Breast epithelium (tissue), 4 donors: ENCODE data around the gene SYT3. TPM values are rescaled to one million over a fixed set of nuclear protein-coding genes. Genes with fewer than 3 reads are reported as not detected.

Source experiments
- DNase-seq, 2 donors: peaks; one replicate each; pipeline ENCODE4 v3.0.0-alpha.2; 2019; ENCODE audit warnings: low spot score in 2 of 2
- H3K27ac ChIP-seq, 2 donors: fragments of 200-600 bp; sonication (generic) in 1 of 2; one replicate each; pipeline ENCODE4 v1.5.1; 2016 to 2019; ENCODE audit warnings: mild to moderate bottlenecking in 1 of 2
- H3K27me3 ChIP-seq, 2 donors: fragments of 200-600 bp; sonication (generic) in 1 of 2; one replicate each; pipeline versions ENCODE4 v1.5.1 to v1.6.0; 2017 to 2019; ENCODE audit warnings: control low read depth in 1 of 2, mild to moderate bottlenecking in 1 of 2
- H3K36me3 ChIP-seq: fragments of 200-600 bp; one replicate; pipeline ENCODE4 v1.5.1; 2019
- H3K4me1 ChIP-seq, 2 donors: fragments of 200-600 bp; sonication (generic); one replicate each; pipeline ENCODE4 v1.5.1; 2016 to 2019; ENCODE audit warnings: control low read depth in 1 of 2
- H3K4me3 ChIP-seq, 3 donors: fragments of 200-600 bp; sonication (generic); 1 replicate in 2 of 3; 2 replicates in 1 of 3; pipeline ENCODE4 v1.5.1; 2016 to 2019; ENCODE audit warnings: mild to moderate bottlenecking in 3 of 3, moderate library complexity in 2 of 3
- H3K9me3 ChIP-seq, 2 donors: fragments of 200-600 bp; sonication (generic) in 1 of 2; one replicate each; pipeline ENCODE4 v1.5.1; 2016 to 2019; ENCODE audit warnings: control low read depth in 1 of 2
- POLR2A ChIP-seq: fragments of 450-650 bp; IDR thresholded peaks from one replicate; pipeline ENCODE4 v1.6.1; 2016; ENCODE audit warnings: antibody characterized with exemption, mild to moderate bottlenecking, moderate library complexity
- POLR2AphosphoS5 ChIP-seq, 3 donors: sonication (generic); formaldehyde crosslinking; IDR thresholded peaks; one replicate each; pipeline ENCODE4 v1.6.1; 2017; ENCODE audit warnings: antibody characterized with exemption in 3 of 3
- intact Hi-C: fragments of 100-400 bp; cut with DNase I; formaldehyde crosslinking; loops from one replicate; pipeline ENCODE4 v1.15.1; 2023; ENCODE audit warnings: low total_unique reads
- total RNA-seq, 3 donors: library from RNA; depleted of rRNA; stranded (reverse); fragments of >200 nt; gene quantifications; one replicate each; pipeline ENCODE4 v1.1.0, GENCODE V29; 2016
- TF ChIP-seq, protein P1 (sequence below), 3 donors: fragments of 450-650 bp; IDR thresholded peaks; one replicate each; pipeline ENCODE4 v1.5.1; 2016 to 2017; ENCODE audit warnings: antibody characterized with exemption in 3 of 3, mild to moderate bottlenecking in 3 of 3, moderate library complexity in 3 of 3

The SYT3 gene
- total RNA-seq, 3 donors from 2014 or later, result 0.33 to 1.3 TPM; not detected in 1

GRCh38 chr19:50669302-50670101 is 29.8 kb upstream of the SYT3 start:
- H3K4me3 ChIP-seq, result no peak overlapping the region
- TF ChIP-seq POLR2AphosphoS5 (IDR thresholded peaks at IDR 0.05), result no peak
- TF ChIP-seq, protein P1, sequence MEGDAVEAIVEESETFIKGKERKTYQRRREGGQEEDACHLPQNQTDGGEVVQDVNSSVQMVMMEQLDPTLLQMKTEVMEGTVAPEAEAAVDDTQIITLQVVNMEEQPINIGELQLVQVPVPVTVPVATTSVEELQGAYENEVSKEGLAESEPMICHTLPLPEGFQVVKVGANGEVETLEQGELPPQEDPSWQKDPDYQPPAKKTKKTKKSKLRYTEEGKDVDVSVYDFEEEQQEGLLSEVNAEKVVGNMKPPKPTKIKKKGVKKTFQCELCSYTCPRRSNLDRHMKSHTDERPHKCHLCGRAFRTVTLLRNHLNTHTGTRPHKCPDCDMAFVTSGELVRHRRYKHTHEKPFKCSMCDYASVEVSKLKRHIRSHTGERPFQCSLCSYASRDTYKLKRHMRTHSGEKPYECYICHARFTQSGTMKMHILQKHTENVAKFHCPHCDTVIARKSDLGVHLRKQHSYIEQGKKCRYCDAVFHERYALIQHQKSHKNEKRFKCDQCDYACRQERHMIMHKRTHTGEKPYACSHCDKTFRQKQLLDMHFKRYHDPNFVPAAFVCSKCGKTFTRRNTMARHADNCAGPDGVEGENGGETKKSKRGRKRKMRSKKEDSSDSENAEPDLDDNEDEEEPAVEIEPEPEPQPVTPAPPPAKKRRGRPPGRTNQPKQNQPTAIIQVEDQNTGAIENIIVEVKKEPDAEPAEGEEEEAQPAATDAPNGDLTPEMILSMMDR (IDR thresholded peaks at IDR 0.05), result peak; percentile 48 to 50 (median 49)
- TF ChIP-seq POLR2A, result no peak
- H3K27ac ChIP-seq, result no peak overlapping the region
- no peaks in the 10 kb centered on the region for H3K9me3 ChIP-seq
- no peak for DNase-seq
- peaks cover 0 to 8% of the 10 kb centered on the region in 2 donors for H3K4me1 ChIP-seq
- H3K27me3 ChIP-seq, result peaks cover 18 to 61% of the 10 kb centered on the region in 2 donors
- intact Hi-C loops, result no loop called here
- H3K36me3 ChIP-seq, result no peaks in the 10 kb centered on the region

GRCh38 chr19:50668879-50669278 is 29.2 kb upstream of the SYT3 start:
- H3K4me3 ChIP-seq, result no peak overlapping the region
- H3K36me3 ChIP-seq, result no peaks in the 10 kb centered on the region
- no peaks in the 10 kb centered on the region for H3K9me3 ChIP-seq
- no peak overlapping the region for H3K27ac ChIP-seq
- no peak for DNase-seq
- H3K27me3 ChIP-seq, result peaks cover 18 to 58% of the 10 kb centered on the region in 2 donors
- TF ChIP-seq, protein P1 (IDR thresholded peaks at IDR 0.05), result no peak
- TF ChIP-seq POLR2A (no peak), POLR2AphosphoS5 (IDR thresholded peaks at IDR 0.05) (no peak)
- peaks cover 0 to 8% of the 10 kb centered on the region in 2 donors for H3K4me1 ChIP-seq
- intact Hi-C loops, result no loop called here

GRCh38 chr19:50668416-50668815 is 28.7 kb upstream of the SYT3 start:
- peaks cover 18 to 58% of the 10 kb centered on the region in 2 donors for H3K27me3 ChIP-seq
- TF ChIP-seq POLR2A (no peak), POLR2AphosphoS5 (IDR thresholded peaks at IDR 0.05) (no peak)
- TF ChIP-seq, protein P1 (IDR thresholded peaks at IDR 0.05), result no peak

GRCh38 chr19:50667759-50668231 is 28.1 kb upstream of the SYT3 start:
- intact Hi-C loops, result no loop called here
- Histone ChIP-seq H3K36me3 (no peaks in the 10 kb centered on the region), H3K27me3 (peaks cover 18 to 52% of the 10 kb centered on the region in 2 donors), H3K4me1 (peaks cover 0 to 8% of the 10 kb centered on the region in 2 donors), H3K9me3 (no peaks in the 10 kb centered on the region), H3K4me3 (peak overlapping the region in 1 of 3 donors; percentile 50), H3K27ac (no peak overlapping the region)
- no peak for TF ChIP-seq POLR2AphosphoS5 (IDR thresholded peaks at IDR 0.05)
- TF ChIP-seq, protein P1 (IDR thresholded peaks at IDR 0.05), result no peak
- TF ChIP-seq POLR2A, result no peak
- DNase-seq, result no peak

More at GRCh38 chr19:50668416-50668815, 28.7 kb upstream of the SYT3 start:
- intact Hi-C loops, result no loop called here
- Histone ChIP-seq H3K36me3 (no peaks in the 10 kb centered on the region), H3K27ac (no peak overlapping the region), H3K4me3 (peak overlapping the region in 1 of 3 donors; percentile 50), H3K4me1 (peaks cover 0 to 8% of the 10 kb centered on the region in 2 donors), H3K9me3 (no peaks in the 10 kb centered on the region)
- no peak for DNase-seq

GRCh38 chr19:50667177-50667758 is 27.6 kb upstream of the SYT3 start:
- peak overlapping the region in 1 of 3 donors; percentile 50 for H3K4me3 ChIP-seq
- intact Hi-C loops, result no loop called here

More at GRCh38 chr19:50667177-50667758, 27.6 kb upstream of the SYT3 start:
- Histone ChIP-seq H3K4me1 (peaks cover 0 to 8% of the 10 kb centered on the region in 2 donors), H3K27me3 (peaks cover 18 to 50% of the 10 kb centered on the region in 2 donors), H3K9me3 (no peaks in the 10 kb centered on the region), H3K36me3 (no peaks in the 10 kb centered on the region), H3K27ac (no peak overlapping the region)
- TF ChIP-seq, protein P1 (IDR thresholded peaks at IDR 0.05), result no peak
- no peak for DNase-seq
